GDM1 (cell line): ENCODE measurements around the gene GABBR2.

Experiments
- DNase-seq: peaks from one replicate; lab custom pipeline; 2025; lab: John Stamatoyannopoulos, UW

The GABBR2 gene

GRCh38 chr9:98634685-98635336, 73.9 kb downstream of the GABBR2 start:
- DNase-seq = no peak

GRCh38 chr9:98632839-98633238, 75.9 kb downstream of the GABBR2 start:
- no peak for DNase-seq

- no peak for DNase-seq
These were observed 81.4 kb downstream of the GABBR2 start for GRCh38 chr9:98627296-98627695.

GRCh38 chr9:98625728-98626127, 83.0 kb downstream of the GABBR2 start:
- no peak for DNase-seq

- DNase-seq = no peak
These were observed 88.9 kb downstream of the GABBR2 start for GRCh38 chr9:98619788-98620187.

GRCh38 chr9:98615633-98616032, 93.1 kb downstream of the GABBR2 start:
- no peak for DNase-seq

GRCh38 chr9:98614941-98615340, 93.8 kb downstream of the GABBR2 start:
- no peak for DNase-seq

GRCh38 chr9:98612061-98612752, 96.5 kb downstream of the GABBR2 start:
- DNase-seq = no peak

- no peak for DNase-seq
These were observed 97.4 kb downstream of the GABBR2 start for GRCh38 chr9:98611319-98611718.

- no peak for DNase-seq
These were observed 98.0 kb downstream of the GABBR2 start for GRCh38 chr9:98610711-98611110.

GRCh38 chr9:98610211-98610610, 98.5 kb downstream of the GABBR2 start:
- DNase-seq = no peak

GRCh38 chr9:98609646-98610045, 99.1 kb downstream of the GABBR2 start:
- no peak for DNase-seq

GRCh38 chr9:98607787-98608186, 100.9 kb downstream of the GABBR2 start:
- no peak for DNase-seq

- no peak for DNase-seq
These were observed 101.6 kb downstream of the GABBR2 start for GRCh38 chr9:98607152-98607551.

- no peak for DNase-seq
These were observed 102.0 kb downstream of the GABBR2 start for GRCh38 chr9:98606730-98607129.

- DNase-seq = no peak
These were observed 103.6 kb downstream of the GABBR2 start for GRCh38 chr9:98605116-98605515.

GRCh38 chr9:98603821-98604383, 104.8 kb downstream of the GABBR2 start:
- DNase-seq = no peak

- no peak for DNase-seq
These were observed 105.8 kb downstream of the GABBR2 start for GRCh38 chr9:98602839-98603500.

GRCh38 chr9:98600631-98601030, 108.1 kb downstream of the GABBR2 start:
- DNase-seq = no peak

- no peak for DNase-seq
These were observed 109.0 kb downstream of the GABBR2 start for GRCh38 chr9:98599566-98600216.

GRCh38 chr9:98598861-98599260, 109.9 kb downstream of the GABBR2 start:
- DNase-seq = no peak

GRCh38 chr9:98597236-98597771, 111.4 kb downstream of the GABBR2 start:
- no peak for DNase-seq
